Loucy (cell line): ENCODE measurements around the gene WDR17.

Experiments
- H2AFZ ChIP-seq: fragments of 200-600 bp; sonication (generic); 2 replicates; pipeline ENCODE4 v1.6.0; 2016; ENCODE audit warnings: antibody characterized with exemption, mild to moderate bottlenecking, low read length, moderate library complexity
- H3F3A ChIP-seq: fragments of 200-600 bp; 2 replicates; pipeline ENCODE4 v1.6.0; 2016; ENCODE audit warnings: antibody characterized with exemption, low read depth, mild to moderate bottlenecking
- H3K27me3 ChIP-seq: fragments of 200-600 bp; sonication (generic); 2 replicates; pipeline ENCODE4 v1.6.1; 2014; ENCODE audit warnings: low read length, mild to moderate bottlenecking; ENCODE audit not compliant: insufficient read depth, poor library complexity, severe bottlenecking
- H3K36me3 ChIP-seq: fragments of 200-600 bp; sonication (generic); 2 replicates; pipeline ENCODE4 v1.6.1; 2016; ENCODE audit warnings: low read length; ENCODE audit not compliant: insufficient read depth
- H3K4me1 ChIP-seq: fragments of 200-600 bp; sonication (generic); 2 replicates; pipeline ENCODE4 v1.5.1; 2014; ENCODE audit warnings: low read length, mild to moderate bottlenecking; ENCODE audit not compliant: insufficient read depth, poor library complexity, severe bottlenecking
- H3K4me2 ChIP-seq: fragments of 200-600 bp; sonication (generic); 2 replicates; pipeline ENCODE4 v1.6.0; 2014; ENCODE audit warnings: antibody characterized with exemption, low read length, low read depth, mild to moderate bottlenecking; ENCODE audit not compliant: poor library complexity, severe bottlenecking
- H3K4me3 ChIP-seq: fragments of 200-600 bp; sonication (generic); 2 replicates; pipeline ENCODE4 v1.5.1; 2014; ENCODE audit warnings: low read length, mild to moderate bottlenecking, mixed read lengths; ENCODE audit not compliant: poor library complexity, severe bottlenecking
- H3K79me2 ChIP-seq: fragments of 200-600 bp; sonication (generic); 2 replicates; pipeline ENCODE4 v1.6.1; 2014; ENCODE audit warnings: low read length; ENCODE audit not compliant: insufficient read depth
- H3K9ac ChIP-seq: fragments of 200-600 bp; sonication (generic); 2 replicates; pipeline ENCODE4 v1.6.0; 2014; ENCODE audit warnings: mild to moderate bottlenecking, low read depth, low read length, moderate library complexity; ENCODE audit not compliant: poor library complexity, severe bottlenecking
- H3K9me2 ChIP-seq: fragments of 200-600 bp; sonication (generic); replicated peaks from 2 replicates; pipeline ENCODE4 v1.6.1; 2016; ENCODE audit warnings: low read depth, low read length, mixed read lengths
- H3K9me3 ChIP-seq: fragments of 200-600 bp; sonication (generic); 2 replicates; pipeline ENCODE4 v1.6.1; 2014; ENCODE audit warnings: mild to moderate bottlenecking, antibody characterized with exemption, low read length, low read depth; ENCODE audit not compliant: insufficient read depth
- H4K20me1 ChIP-seq: fragments of 200-600 bp; sonication (generic); 2 replicates; pipeline ENCODE4 v1.6.0; 2014; ENCODE audit warnings: antibody characterized with exemption, low read length, mild to moderate bottlenecking; ENCODE audit not compliant: insufficient read depth, poor library complexity, severe bottlenecking
- EZH2phosphoT487 ChIP-seq: fragments of 200-600 bp; IDR thresholded peaks from 2 replicates; pipeline ENCODE4 v1.6.1; 2018; ENCODE audit warnings: antibody characterized with exemption, mild to moderate bottlenecking, moderate library complexity, borderline replicate concordance
- TF ChIP-seq, protein P1 (sequence below): fragments of 200-600 bp; sonication (generic); conservative IDR thresholded peaks from 2 replicates; pipeline ENCODE4 v1.5.1; 2014; ENCODE audit warnings: mild to moderate bottlenecking, antibody characterized with exemption, low read length

WDR17 gene

DNA sequence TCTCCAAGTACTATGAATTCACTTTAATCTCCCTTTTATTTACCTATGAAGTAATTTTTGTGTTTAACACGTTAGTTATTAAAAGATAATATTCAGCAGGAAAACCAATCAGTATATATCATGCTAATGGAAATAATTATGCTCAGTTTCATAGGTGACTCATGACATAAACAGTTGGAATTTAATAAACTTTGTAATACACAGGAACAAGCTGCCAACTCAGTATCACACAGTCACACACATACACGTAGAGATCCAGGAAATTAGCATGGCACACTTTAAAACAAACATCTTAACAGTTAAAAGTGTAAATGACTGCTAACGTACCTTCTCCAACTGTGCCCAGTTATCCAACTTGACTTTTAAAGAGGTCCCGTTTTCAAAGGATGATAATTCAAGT lies 127.5 kb downstream of the WDR17 start:
- no peak overlapping the region for H3K9ac ChIP-seq
- no peak overlapping the region for H3K4me2 ChIP-seq
- peaks cover 6% of the 10 kb centered on the region for H3K27me3 ChIP-seq
- no peaks in the 10 kb centered on the region for H3F3A ChIP-seq
- H3K4me3 ChIP-seq: no peak overlapping the region
- H3K9me2 ChIP-seq: no peaks in the 10 kb centered on the region
- peaks cover 3% of the 10 kb centered on the region for H3K4me1 ChIP-seq
- no peaks in the 10 kb centered on the region for H4K20me1 ChIP-seq
- no peaks in the 10 kb centered on the region for H3K9me3 ChIP-seq
- H2AFZ ChIP-seq: 0 out of 2 replicates have a peak overlapping the region, but pooled peaks have one; percentile 34
- no peak for TF ChIP-seq EZH2phosphoT487
- TF ChIP-seq, protein P1, sequence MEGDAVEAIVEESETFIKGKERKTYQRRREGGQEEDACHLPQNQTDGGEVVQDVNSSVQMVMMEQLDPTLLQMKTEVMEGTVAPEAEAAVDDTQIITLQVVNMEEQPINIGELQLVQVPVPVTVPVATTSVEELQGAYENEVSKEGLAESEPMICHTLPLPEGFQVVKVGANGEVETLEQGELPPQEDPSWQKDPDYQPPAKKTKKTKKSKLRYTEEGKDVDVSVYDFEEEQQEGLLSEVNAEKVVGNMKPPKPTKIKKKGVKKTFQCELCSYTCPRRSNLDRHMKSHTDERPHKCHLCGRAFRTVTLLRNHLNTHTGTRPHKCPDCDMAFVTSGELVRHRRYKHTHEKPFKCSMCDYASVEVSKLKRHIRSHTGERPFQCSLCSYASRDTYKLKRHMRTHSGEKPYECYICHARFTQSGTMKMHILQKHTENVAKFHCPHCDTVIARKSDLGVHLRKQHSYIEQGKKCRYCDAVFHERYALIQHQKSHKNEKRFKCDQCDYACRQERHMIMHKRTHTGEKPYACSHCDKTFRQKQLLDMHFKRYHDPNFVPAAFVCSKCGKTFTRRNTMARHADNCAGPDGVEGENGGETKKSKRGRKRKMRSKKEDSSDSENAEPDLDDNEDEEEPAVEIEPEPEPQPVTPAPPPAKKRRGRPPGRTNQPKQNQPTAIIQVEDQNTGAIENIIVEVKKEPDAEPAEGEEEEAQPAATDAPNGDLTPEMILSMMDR: no peak
- no peaks in the 10 kb centered on the region for H3K79me2 ChIP-seq
- no peaks in the 10 kb centered on the region for H3K36me3 ChIP-seq

DNA sequence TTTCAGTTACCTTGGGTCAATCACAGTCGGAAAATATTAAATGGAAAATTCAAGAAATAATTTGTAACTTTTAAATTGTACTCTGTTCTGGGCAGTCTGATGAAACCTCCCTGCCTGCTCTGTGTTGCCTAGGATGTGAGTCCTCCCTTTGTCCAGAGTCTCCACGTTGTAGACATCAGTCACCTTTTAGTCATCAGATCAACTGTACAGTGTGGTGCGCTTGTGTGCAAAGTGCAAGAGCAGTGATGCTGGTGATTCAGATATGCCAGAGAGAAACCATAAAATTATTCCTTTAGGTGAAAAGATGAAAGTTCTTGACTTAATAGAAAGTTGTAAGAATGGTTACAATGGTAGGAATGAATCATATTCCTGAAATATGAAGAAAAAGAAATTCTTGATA lies 128.3 kb downstream of the WDR17 start:
- Histone ChIP-seq H3K79me2 (no peaks in the 10 kb centered on the region), H3K36me3 (no peaks in the 10 kb centered on the region), H3K4me2 (no peak overlapping the region), H4K20me1 (no peaks in the 10 kb centered on the region), H3K4me3 (no peak overlapping the region), H3K27me3 (peaks cover 6% of the 10 kb centered on the region), H3K9me2 (no peaks in the 10 kb centered on the region), H3K9ac (no peak overlapping the region), H3F3A (no peaks in the 10 kb centered on the region), H2AFZ (no peak overlapping the region), H3K9me3 (no peaks in the 10 kb centered on the region), H3K4me1 (peaks cover 3% of the 10 kb centered on the region)
- TF ChIP-seq, protein P1: no peak
- TF ChIP-seq EZH2phosphoT487: no peak

DNA sequence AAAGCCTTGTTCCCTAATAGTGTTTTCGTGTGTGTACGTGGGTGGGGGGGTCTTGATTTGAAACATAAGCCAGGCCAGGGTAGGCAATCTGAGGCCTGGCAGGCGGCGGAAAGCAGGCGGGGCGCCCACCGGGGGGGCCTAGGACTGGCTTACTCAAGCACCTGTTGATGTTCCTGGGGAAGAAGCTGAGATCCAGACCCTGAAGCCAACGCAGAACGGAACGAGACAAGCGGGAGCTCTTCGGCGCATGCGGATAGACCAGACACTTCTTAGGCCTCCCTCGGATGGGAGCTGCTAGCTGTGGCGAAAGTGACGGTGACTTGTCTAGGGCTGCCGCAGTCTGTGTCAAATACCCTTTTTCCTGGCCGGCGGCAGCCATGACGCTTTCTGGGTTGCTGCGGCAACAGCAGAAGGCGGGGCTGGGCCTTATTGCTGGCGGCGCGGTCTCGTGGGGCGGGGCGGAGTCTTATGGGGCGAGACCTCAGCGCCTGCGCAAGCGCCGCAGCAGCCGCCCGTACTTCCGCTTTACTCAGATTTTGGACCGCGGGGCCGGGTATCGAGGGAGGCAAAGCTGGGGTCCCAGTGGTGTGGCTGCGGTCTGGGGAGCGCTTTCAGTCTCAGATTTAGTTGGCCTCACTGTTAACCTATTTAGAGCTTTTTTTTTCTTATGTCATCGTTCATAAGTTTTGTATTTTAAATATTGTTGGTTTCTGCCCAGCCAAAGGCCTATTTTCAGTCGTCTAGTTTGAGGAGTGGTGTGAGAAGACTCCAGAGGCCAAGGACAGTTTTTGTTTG lies 129.7 kb downstream of the WDR17 start, which contains the start of gene SPATA4:
SPATA4 (minus strand) TSS at position 402 of the 795 bp plus-strand sequence; CDS start at position 379, 23 bp downstream.
- Histone ChIP-seq H3K4me1 (peaks cover 3% of the 10 kb centered on the region), H3K36me3 (no peaks in the 10 kb centered on the region), H3K9me3 (no peaks in the 10 kb centered on the region), H3K4me3 (peak within 1 kb of the TSS; percentile 75), H3K27me3 (peaks cover 6% of the 10 kb centered on the region), H3F3A (no peaks in the 10 kb centered on the region), H4K20me1 (no peaks in the 10 kb centered on the region), H2AFZ (peak within 1 kb of the TSS; percentile 95), H3K9ac (peak within 1 kb of the TSS; percentile 51), H3K4me2 (peak within 1 kb of the TSS; percentile 75), H3K9me2 (no peaks in the 10 kb centered on the region), H3K79me2 (no peaks in the 10 kb centered on the region)
- TF ChIP-seq EZH2phosphoT487: no peak
- TF ChIP-seq, protein P1: no peak
